Stimulated activated CD4-positive, alpha-beta T cell treated with anti-CD3 and anti-CD28 coated beads, Interleukin-4, amount 100 ng/mL, for 1 hour (primary cell): ENCODE results near the gene ZSCAN1.

ENCODE experiments used
- DNase-seq: peaks from one replicate; pipeline ENCODE4 v3.0.0-alpha.2; 2020

The ZSCAN1 gene

DNA sequence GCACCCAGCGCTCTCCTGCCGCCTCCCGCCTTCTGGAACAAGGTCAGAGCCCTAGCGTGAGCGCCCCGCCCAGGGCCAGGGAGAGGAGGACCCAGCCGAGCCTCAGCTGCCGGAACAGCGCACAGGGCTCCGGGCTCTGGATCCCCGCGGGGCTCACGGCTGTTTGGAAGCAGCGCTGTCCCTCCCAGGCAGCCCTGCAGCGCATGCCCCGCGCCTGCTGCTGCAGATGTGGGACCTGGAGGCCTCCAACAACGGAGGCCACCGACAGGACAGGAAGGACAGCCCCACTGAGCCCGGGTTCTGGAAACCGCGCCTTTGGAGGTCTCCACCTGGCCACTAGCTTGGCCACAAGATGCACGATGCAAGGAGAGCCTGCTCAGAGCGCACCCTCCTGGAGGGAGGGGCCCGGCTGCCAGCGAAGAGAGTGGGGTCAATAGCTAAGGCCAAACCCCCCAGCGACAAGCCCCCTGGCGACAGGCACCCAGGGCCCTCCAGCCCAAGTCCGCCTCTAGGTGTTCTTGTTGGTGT, 51.6 kb downstream of the ZSCAN1 start:
- no peak for DNase-seq

DNA sequence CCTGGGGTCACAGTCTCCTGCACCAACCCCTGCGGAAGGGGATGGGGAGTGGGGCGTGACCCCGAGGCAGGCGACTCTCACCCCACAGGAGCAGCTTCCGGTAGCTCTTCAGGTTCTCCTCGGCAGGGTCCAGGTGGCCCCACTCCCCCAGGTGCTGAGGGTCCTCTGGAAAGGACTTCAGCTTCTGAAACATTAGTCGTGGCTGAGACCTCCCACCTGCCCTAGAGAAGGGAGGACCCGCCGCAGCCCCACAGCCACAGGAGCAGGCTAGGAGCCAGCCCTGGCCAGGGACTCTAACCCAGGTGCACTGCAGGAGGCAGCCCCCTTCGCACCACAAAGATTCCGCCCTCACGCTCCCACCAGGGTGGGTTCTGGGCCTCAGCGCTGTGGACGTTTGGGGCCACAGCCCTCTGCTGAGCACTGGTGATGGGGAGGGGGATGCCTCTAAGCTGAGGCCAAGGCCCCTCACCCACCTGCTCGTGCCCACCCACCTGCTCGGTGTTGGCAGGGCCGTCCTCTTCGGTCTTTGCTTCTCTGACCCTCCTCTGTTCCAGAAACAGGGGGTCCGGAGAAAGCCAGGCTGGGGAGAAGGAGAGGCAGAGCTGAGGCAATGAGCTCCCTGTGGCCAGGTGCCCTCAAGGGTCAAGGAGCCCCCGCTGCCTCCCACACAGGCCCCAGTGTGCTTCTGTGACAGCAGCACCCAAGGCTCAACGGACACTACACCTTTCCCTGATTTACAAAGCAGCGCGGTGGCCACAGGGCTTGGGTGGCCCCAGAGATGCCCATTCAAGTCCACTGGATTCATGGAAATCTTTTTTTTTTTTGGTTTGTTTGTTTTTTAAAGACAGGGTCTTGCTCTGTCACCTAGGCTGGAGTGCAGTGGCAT, 53.2 kb downstream of the ZSCAN1 start:
- no peak for DNase-seq

DNA sequence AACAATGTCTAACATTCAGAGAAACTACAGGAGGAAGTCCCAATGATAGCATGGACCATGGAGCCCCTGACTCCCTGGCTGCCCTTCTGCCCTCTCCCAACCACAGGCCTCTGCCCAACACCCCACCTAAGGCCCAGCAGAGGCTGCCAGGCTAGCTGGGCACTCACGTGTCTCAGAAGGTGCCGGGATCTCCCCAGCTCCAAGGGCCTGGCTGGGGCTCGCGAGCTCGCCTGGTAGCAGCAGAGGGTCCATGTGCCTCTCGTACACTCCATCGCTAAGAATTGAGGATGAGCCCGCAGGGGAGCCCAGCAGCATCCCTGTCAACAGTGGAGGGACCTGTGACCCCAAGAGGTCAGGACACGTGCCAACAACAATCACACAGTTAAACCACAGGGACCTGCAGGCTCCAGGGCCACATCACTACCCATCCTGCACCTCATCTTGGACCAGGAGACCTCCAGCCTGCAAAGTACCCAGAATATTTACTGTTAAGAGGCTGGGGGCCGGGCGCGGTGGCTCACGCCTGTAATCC, 54.8 kb downstream of the ZSCAN1 start:
- DNase-seq: no peak

DNA sequence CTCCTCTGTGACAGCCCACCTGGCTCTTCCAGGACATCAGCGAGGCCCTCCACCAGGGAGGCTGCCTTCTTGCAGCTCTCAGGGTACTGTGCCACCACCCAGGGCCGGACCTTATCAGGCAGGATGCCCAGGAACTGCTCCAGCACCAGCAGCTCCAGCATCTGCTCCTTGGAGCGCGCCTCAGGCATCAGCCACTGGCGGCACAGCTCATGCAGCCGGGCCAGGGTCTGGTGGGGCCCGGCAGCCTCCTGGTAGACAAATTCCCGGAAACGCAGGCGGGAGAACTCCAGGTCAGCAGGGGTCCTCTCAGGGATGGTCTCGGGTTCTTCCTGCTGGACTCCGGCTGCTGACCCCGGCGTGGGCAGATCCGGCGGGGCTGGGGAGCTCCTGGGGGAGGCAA, 56.0 kb downstream of the ZSCAN1 start:
- no peak for DNase-seq

DNA sequence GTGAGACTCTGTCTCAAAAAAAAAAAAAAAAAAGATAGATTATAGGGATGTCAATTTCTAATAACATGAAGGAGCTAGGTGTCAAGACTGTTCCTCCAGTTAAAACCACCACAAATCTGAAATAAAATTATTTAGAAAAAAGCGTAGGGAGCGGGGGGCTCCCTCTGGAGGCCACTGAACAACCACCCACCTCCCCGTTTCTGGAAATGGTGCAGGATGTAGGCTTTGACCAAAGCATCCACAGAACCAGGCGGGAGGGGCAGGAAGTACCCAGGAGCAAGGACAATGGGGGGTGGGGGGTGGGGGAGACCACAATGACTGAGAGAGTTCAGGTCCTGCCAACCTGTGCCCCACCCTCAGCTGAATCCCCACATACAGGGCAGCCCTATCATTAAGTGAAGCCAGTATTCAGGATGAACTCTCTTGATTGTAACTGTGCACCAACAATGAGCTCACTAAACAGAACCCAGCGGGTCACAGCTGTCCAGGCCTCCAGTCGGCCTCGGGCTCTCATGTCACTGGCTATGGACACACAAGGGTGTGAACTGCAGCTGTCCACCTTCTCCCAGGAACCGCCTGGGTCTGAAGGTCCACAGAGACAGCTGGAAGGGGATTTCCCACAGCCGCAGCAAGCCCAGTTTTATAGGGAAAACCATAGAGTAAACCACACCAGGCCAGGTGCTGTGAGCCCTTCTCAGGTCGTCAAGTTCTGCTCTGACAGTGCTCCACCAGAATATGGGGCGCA, 57.6 kb downstream of the ZSCAN1 start:
- DNase-seq: no peak

DNA sequence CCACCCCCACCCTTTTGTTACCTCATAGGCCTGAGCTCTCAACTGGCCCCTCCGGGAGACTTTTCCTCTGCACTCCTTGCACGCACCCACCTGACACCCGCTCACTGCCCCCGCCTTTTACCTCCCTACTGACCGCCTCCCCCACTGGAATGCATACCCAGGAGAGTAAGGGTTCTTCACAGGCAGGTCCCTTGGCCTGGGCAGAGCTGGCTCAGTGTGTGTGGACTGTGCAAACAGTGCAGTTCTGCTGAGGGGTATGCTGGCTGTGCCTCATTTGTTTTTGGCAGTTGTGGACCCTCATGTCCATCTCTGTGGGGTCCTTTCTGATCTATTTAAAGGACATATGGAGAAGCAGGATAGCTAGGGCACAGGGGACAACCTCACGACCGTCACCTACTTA, 59.2 kb downstream of the ZSCAN1 start:
- DNase-seq: no peak

DNA sequence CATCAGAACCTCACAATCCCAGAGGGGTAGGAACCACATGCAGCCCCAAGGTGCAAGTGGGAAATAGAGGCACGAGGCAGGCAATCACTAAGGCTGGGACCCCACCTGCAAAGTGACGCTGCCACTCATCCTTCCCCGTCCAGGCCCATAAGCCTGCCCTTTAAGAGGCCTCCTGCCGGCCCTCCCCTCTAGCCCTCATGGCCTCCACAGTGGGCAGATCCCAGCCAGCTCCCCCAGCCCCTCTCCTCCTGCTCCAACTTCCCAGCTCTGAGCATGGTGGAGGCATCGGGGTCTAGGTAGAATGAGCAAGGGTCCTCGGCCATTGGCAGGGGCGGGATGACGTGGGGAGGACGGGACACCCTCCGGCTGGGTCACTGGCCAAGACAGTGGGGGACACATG, 61.5 kb downstream of the ZSCAN1 start:
- DNase-seq: no peak

DNA sequence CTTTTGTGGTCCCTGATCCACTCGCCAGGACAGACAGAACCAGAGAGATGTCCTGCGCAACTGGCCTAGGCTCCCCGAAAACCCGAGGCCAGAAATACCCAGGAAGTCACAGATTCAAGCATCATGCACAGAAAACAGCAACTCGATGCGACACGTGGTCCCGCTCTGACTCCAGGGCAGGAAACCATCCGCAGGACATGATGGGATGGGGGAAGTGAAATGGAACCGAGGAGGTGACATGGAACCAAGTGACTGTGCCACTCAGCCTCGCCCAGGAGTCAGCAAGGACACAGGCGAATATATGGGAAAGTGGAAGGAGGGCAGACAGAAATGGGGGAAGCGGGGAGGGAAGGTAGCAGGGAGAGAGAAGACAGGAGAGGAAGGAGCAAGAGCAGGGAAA, 63.1 kb downstream of the ZSCAN1 start:
- DNase-seq: no peak

DNA sequence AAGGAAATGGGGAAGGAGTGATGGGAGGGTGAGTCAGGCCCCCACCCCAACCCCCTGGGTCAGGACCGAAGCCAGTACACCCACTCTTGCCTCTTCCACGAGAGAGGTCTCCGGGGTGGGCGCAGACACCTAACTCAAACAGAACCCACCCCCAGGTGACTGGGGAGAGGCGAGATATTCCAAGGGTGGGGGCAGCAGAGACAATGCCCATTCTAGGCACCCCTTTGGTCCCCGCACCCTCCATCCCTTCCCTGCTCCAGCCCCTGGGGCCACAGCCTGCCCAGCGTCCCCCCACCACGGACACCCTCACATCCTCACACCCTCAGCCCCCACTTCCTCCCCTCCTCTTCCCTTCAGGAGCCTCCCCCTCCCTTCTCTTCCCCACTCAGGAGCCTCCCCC, 63.5 kb downstream of the ZSCAN1 start:
- DNase-seq: no peak

DNA sequence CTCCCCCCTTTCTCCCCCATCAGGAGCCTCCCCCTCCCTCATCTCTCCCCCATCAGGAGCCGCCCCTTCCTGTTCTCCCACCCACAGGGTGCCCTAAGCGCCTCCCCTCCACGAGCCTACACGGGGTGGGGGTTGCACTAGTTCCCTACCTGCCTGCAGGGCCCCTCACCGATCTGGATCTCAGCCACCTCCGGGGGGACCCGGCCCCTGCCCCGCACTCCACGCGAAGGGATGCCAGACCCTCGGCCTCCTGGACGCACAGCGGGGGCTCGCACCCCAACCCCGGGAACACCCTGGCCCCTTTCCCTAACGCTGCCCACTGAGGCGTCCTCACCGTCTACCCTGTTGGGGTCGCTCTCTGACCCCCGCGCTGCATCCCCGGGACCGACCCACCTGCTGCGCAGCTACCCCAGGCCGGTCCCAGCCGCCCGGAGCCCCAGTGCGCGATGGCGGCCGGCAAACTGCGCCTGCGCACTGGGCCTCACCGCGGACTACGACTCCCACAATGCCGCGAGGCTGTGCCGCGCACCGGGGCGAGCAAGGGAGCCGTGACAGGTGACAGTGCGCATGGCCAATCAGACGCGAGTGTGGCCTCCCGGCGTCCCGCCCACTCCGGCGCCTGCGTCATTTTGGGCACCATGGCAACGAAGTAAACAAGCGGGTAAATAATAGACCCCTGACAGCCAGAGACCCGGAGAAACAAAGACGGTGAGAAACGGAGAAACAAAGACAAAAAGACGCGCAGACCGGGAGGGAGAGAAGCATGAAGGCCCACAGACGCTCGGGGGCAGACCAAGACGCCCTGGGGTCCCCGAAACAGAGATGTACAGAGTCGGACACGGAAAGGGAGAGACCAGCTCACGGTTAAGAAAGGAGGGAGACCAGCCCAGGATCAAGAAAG, 64.2 kb downstream of the ZSCAN1 start, which contains the start of gene ZSCAN18:
ZSCAN18 (minus strand) TSS at position 451 of the 901 bp plus-strand sequence. CDS start 7,964 bp downstream, outside the sequence.
- peak; percentile 94 for DNase-seq

DNA sequence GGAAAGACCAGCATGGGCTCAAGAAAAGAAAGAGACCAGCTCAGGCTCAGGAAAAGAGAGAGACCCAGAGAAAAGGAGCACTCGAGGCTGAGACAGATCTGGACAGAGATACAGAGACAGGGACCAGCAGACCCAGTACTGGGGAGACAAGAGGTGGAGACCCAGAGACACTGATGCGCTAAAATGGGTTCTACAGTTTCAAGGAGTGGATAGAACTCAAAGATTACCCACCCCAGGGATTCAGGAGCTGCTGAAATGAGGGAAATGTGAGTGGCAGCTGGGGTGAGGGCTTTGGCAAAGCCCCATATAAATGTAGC, 64.8 kb downstream of the ZSCAN1 start:
- no peak for DNase-seq
